T1000 (cell line): ENCODE data around the gene TRPV3.
A peak's percentile ranks its signal among the peaks of the same experiment; 100 is the strongest.
"Not testable (repeated sequence)": the region's sequence is repeated elsewhere in the genome, so short reads cannot be mapped to it uniquely, and the experiment has no call there.

Experiments used
- DNase-seq: peaks from one replicate; lab custom pipeline; 2025; ENCODE audit warnings: mixed read lengths; lab: John Stamatoyannopoulos, UW

TRPV3 gene

DNA sequence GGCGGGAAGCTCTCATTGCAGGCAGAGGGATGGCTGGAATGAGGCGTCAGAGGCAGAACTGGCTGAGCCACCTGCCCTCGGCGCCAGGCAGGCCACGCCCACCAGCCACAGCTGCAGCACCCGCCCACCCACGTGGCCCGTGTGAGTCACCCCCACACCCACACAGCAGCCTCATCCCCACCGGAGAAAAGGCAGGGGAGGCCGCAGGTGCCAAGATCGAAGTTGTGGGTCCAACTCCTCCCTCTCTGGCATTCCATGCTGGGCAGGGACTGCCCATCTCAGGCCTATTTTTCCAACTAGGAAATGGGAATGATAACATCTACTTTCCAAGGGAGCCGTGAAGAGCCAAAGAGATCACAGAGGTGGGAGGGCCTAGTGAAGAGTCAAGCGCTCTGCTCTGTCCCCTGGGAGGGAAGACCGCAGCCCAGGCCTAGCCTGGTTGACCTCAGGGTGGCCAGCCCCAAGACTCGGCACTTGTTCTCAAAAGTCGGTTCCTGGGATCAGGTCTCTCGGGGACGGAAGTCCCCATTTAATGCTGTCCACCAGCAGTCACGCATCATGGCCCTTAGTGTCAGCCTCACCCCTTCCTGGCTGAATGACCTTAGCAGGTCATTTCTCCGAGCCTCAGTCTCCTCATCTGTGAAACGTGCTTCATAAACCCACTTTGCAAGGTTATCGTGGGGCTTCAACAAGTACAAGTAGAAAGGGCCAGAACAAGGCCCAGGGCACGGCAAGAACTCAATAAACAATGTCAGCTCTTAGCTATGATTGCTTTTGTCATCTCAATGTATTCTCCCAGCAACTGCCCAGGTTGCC lies at the start of gene TRPV3:
TSS of gene TRPV3 (minus strand) at position 45 of the 816 bp plus-strand sequence. CDS start 2,962 bp downstream, outside the sequence.
- DNase-seq = no peak

DNA sequence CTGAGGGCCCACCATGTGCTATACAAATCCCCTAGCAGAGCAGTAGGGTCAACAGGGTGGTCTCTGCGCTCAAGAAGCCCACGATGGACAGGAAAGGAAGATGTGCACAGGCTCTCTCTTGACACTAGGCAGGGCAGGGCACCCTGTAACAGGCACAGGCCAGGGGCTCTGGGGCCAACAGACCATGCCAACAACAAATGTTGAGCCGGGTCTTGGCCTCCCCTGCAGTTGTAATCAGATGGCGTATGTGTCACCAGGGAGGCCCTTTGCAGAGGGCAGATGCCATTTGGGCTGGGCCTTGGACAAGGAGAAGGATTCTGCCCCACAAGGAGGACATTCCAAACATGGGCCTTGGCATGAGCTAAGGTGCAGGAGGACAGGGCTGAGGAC lies 46.3 kb upstream of the TRPV3 start:
- DNase-seq = no peak

DNA sequence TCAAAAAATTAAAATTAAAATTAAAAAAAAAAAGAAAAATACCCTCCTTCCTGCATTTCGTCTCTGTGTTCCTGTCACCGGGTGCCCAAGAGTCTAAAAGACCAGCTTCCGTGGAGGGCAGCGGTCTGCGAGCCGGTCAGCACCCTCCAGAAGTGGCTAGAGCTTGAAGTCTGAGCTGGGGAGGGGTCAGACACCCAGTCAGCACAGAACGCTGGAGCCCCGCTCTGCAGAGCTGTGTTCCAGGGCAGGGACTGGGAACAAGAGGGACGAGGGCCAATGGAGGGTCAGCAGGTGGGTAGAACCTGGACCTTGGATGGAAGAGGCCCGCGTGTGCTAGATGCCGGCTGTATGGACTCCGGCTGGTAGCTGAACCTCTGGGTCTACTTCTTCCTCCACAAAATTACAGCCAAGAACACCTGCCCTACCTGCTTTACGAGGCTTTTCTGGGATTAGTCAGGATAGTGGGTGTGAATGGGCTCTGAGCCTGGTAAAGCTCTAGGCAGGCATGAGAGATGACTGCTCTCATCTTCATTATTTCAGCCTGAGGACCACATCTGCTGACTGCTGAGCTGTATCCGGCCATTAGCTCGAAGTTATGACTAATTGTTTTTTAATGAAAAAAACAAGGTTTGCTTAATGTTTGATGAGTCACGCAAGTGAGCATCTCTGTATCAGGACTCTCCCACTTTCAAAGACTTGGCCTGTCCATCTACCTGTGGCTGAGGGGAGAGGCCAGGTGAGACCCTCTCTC lies 45.7 kb upstream of the TRPV3 start:
- DNase-seq = peak; percentile 5

DNA sequence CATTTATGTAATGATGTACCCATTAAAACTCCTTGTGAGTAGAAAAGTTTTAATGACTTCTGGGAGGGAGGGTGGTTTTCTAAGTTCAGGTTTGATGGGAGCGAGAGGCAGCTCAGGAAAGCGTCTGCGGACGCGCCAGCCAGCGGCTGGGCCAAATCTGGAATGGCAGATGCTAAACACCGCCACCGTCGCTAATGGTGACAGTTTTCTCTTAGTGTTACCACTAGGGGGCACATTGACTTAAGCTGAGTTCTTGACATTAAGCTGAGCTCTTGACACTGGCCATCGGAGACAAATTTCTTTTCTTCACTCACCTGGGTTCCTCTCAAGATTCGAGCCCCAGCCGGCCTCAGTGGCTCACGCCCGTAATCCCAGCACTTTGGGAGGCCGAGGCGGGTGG lies 44.9 kb upstream of the TRPV3 start:
- no peak for DNase-seq

DNA sequence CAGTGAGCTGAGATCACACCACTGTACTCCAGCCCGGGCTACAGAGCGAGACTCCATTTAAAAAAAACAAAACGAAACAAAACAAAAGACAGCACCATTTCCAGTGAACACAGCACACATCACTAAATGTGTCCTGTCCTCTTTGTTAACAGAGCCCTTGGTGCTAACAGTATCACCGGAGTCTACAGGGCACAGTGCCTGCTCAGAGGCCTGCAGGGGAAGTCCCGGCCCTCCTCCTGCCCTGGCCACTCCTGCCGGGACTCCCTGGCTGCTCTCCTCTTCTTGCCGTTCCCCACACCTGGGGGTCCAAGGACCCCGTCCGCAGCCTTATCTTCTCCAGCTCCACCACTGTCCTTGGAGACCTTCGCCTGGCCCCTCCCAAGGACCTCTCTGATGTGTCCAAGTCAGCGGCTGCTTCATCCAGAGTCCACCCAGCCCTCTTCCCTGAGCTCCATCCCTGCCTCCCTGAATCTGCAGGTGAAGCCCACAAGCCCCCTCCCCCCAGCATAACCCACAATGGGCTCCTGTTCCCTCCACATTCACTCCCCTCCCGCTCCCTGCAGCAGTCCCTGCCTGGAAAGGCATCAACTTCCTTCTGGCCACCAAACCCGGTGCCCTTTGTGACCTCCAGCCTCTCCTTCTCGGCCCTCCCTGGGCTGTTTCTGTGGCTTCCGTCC lies 43.1 kb upstream of the TRPV3 start:
- no peak for DNase-seq

DNA sequence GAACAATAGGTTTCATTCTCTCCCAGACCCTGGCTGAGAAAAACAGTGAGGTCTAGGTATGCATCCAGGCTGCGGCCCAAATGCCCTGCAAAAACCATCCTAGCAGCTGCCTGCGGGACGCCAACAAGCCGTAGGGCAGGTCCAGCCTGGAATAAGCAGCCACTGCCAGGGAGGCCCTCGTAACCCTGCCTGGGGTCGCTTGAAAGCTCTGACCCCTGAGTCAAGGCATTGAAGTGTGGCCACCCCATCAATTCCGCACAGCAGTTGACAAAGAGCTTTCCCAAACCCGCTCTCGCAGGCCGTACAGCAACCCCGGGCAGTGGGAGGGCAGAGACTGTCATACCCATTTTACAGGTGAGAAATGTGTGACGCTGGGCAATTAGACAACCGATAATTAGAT lies 40.5 kb upstream of the TRPV3 start:
- DNase-seq = no peak

DNA sequence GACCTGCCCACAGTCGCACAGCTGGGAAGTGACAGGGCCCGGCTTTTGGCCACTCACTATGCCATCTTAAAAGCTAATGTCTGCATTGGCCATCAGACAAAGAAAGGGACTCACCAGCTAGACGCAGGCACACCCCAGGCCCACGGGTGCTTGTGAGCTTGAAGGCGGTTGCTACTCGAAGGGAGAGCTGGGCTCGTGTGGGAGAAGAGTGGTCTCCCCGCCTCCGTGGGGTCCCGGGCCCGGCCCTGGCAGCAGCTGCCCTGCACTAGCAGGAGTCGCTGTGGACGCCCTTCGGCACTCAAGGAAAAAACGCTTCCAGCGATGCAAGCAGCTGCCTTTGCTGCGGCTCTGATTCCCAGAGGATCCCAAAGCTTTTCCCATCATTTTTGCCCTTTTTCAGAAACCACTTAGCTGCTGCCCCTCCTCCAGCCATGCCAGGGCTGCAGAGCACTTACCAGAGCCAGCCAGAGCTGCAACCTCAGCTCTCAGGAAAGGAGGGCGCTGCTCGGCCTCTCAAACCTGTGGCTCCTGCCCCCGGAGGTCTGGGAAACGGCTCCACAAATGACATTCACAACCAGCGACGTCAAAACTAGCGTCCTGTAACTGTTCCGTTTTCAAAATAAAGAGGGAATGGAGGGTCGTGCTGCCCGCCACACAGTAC lies 39.3 kb upstream of the TRPV3 start:
- DNase-seq = no peak

DNA sequence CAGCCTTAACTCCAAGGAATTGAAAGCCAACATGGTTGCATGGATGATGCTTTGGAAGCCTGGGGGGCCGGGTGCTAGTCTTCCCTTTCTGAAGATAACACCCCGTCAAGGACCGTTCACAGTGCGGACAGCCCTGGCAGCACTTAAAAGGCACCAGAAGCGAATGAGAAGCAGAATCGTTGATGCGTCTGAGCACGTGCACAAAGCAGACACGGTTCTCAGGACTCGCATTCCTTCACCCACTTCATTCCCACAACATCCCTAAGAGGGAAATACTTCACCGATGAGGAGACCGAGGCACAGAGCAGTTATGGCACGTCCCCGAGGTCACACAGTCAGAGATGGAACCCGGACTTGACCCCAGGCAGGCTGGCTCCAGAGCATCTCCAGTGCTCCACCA lies 37.4 kb upstream of the TRPV3 start:
- DNase-seq = no peak

DNA sequence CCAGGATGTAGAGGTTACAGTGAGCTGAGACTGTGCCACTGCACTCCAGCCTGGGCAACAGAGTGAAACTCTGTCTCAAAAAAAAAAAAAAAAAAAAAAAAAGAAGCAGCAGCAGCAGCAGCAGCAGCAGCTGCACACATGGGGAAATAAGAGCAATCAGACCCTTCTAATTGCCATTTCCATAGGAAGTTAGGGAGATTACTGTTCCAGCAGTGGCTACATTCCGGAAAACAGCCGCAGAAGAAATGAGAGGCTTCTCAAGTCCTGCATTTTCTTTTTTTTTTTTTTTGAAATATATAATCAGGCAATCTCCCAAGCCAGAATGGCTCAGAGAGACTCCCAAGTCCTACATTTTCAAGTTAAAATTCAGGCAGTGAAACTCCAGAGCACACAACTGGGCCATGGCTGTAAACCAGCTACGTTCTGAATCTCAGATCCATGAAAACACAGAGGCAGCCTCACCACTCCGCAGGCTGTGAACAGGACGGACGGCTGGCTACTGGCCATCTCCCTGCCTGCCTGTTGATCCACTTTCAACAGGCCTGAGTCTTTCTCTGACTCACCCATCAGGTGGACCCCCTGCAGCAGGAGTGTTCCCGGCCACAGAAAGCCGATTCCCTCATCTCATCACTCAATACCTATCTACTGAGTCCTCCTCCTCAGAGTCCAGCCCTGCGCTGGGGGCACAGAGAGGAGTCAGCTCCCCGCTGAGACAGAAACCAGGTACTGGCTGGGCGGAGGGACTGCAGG lies 36.6 kb upstream of the TRPV3 start:
- peak; percentile 52 for DNase-seq

DNA sequence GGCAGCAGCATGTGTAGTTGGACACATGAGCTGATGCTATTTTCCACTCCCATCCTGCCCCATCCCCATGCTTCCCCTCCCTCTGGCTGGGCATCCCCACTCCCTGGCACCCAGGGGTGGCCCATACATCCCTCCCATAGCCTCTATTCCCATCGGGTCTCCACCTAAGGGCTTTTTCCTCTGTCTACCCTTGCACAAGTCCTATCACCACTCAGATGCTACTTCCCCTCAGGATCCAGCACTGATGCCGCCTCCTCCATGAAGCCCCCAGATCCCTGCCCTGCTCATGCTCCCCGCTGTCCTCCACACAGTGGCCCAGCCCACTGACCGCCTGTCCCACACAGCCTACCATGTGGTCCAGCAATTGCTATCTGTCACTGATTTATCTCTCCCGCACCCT lies 35.8 kb upstream of the TRPV3 start:
- no peak for DNase-seq

DNA sequence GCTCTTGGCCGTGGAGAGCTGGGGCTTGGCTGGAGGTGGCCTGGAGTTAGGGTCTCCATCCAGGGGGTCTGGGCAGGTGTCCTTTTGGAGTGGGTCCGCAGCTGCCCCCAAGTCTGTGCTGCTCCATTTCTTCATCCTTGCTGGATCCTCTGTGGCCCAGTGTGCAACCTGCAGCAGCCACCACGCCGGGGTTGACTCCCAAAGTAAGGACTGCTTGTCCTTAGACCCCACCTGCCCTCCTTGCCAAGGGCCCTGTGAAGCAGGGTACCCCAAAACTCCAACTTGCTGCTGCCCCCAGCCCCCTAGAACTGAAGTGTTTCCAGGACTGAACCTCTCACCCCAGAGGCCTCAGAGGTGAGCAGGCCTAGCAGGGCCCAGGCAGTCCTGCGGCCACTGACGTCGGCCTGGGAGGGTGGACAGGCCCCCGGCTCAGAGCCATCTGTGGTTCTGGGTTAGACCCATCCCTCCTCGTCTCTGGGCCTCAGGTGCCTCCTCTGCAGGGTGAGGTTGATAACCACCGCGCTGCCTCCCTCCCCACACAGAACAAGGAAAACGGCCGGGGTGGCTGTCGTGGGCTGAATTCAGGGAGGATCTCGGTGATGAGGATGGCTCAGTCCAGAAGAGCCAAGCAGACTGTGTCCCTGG lies 34.7 kb upstream of the TRPV3 start:
- no peak for DNase-seq

DNA sequence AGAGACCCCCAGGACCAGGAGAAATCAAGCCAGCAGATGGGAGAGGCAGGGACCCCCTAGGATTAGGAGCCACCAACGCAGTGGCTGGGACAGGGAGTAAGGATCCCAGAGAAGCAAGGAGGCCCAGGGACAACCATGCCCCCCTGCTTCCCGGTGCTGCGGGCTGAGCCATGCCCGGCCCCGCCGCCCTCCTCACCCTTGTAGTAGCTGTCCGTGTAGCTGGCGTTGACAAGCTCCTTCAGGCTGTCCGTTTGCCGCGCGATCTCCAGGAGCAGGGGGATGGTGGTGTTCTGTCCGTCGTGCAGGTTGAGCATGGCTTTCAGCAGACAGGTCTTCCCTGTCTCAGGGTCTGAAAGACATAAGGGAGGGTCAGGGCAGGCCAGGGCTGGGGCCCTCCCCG lies 33.2 kb upstream of the TRPV3 start:
- no peak for DNase-seq

DNA sequence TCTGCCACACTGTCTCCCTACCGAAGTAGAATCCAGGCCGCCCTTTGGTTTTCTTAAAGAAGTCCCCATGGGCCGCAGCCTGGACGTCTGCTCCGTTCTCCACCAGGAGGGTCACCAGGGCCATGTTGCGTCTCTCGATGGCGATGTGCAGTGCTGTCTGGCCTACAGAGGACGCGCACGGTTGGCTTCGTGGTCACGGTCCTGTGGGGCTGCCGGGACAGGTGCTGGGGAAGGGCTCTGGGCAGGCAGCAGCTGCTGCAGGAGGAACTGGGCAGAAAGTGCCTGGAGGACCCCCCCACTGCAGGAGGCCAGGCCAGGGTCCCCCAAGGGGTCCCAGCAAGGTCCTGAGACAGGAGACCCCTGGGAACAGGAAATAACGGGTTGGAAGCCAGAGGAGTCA lies 32.6 kb upstream of the TRPV3 start:
- DNase-seq = no peak

DNA sequence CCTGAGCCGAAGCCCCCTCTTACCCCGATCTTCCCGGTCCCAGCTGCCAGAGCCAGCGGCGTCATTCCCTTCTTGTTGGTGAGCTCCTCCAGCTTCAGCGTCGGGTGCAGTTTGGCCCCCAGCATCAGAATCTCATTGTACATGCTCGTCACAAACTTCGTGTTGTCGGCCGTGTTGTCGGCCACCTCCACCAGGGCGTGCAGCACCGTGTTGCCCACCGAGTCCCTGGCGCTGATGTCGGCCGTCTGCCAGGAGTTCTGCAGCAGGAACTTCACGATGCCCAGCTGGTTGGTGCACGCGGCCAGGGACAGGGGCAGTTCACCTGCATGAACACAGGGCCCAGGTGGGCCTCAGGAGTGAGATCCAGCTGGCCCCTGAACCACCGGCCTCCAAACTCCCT lies 32.2 kb upstream of the TRPV3 start:
- no peak for DNase-seq

DNA sequence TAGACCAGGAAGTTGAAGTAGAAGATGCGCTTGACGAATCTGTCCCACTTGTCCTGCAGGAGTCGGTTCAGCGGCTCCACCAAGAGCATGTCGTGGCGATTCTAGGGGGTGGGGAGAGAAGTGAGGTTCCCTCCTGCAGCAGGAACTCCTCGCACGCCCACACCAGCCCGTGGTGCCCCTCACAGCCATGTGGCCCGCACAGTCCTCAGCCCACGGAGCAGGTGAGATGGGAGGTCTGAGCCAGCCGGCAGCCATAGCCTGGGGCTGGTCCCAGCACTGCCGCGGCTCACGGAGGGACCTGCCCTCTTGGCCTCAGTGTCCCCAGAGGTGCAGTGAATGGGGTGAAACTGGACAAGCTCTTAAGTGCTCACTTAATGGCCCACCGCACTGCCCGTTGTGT lies 28.2 kb upstream of the TRPV3 start:
- DNase-seq = no peak

DNA sequence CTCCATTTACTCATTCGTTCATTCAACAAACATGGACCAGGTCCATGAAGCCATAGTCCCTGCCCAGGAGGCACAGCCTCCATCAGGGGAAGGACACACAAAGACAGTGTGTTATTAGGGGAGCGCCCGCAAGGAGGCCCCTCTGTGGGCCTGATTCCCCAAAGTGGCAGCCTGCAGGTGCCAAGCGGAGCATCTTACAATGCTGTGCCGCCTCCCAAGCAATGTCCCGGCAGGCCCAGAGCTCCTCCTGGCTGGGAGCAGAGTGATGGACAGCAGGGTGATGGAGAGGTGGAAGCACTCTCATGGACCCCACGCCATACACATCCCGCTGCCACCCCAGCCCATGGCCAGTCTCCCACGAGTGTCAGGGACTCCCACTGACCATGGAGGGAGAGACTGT lies 25.8 kb upstream of the TRPV3 start:
- DNase-seq = no peak

DNA sequence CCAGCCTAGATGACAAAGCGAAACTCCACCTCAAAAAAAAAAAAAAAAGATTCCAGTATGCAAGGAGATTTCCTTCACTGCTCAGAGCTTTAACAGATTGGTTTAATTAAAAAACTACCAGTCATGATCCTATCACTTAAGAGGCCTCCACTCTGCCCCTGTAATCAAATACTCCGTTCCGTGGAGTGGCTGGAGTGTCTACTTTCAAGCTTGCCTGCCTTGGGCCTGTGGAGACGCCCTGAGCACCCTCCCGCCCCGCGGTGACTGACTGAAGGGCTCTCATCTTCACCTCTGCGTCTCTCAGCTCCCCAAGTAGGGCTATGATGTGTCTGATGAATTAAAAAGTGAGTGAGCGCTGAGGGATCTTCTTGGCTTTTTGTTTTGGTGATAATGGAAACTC lies 25.3 kb upstream of the TRPV3 start:
- no peak for DNase-seq

DNA sequence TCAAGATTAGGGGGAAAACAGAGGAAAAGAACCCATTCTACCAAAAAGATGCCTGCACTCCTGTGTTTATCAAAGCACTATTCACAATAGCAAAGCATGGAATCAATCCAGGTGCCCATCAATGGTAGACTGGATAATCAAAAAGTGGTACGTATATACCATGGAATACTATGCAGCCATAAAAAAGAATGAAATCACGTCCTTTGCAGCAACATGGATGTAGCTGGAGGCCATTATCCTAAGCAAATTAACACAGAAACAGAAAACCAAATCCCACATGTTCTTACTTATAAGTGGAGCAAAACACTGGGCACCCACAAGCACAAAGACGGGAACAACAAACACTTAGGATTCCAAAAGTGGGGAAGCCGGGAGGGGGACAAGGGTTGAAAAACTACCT lies 21.1 kb upstream of the TRPV3 start:
- DNase-seq = not testable (repeated sequence)

DNA sequence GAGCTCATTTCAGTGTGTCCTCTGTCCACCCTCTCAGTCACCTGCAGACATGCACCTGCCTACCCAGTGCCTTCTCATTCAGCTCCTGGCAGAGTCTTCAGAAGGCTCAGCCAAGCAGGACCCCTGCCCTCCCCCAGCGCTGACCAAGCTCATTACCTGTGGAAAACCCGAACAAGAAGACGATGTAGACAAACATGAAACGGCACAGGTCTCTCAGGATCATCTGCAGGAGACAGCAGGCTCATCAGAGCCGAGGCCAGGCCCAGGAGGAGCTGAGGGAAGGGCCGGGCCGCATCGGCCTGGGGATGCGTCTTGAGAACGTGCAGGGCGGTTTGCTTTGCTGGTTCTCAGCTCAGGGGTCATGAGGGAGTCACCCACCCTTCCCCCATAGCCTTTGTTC lies 19.4 kb upstream of the TRPV3 start:
- DNase-seq = no peak

DNA sequence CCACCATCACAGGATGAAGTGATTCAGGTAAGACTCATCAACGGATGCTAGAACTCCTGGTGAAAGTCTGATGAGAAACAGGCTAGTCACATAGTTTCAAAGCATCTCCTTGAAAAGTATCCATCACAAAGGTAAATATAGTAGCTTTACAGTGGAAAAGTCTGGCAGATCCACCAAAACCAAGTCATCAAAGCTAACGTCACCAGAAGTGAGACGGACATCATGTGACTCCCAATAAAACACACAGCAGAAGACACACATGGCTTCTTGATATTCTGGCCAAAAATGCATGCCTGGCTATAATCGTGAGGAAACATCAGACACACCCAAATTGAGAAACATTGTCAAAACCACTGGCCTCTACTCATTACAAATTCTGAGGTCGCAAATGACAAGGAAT lies 17.9 kb upstream of the TRPV3 start:
- DNase-seq = no peak

DNA sequence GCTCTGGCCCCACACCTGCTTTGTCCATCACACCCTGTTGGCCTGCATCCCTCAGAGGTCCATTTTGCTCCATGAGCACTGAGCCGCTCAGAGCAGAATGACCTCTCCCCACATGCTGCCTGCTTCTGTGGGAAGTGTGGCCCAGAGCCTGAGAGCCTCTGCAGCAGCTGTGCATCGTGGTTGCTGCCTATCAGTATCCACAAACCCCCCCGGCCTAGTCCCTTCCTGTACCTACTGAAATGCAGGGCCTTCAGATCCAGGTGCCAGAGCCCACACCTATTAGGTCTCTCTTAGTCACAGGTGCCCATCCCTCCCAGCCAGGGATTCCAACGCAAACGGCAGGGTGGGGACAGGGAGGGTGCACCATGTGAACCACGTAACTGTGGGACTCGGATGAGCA lies 16.6 kb upstream of the TRPV3 start:
- DNase-seq = no peak
